ENCODE data around the gene GPR4.
A peak's percentile ranks its signal among the peaks of the same experiment; 100 is the strongest.
"Not testable (repeated sequence)": the region's sequence is repeated elsewhere in the genome, so short reads cannot be mapped to it uniquely, and the experiment has no call there.

The GPR4 gene

DNA sequence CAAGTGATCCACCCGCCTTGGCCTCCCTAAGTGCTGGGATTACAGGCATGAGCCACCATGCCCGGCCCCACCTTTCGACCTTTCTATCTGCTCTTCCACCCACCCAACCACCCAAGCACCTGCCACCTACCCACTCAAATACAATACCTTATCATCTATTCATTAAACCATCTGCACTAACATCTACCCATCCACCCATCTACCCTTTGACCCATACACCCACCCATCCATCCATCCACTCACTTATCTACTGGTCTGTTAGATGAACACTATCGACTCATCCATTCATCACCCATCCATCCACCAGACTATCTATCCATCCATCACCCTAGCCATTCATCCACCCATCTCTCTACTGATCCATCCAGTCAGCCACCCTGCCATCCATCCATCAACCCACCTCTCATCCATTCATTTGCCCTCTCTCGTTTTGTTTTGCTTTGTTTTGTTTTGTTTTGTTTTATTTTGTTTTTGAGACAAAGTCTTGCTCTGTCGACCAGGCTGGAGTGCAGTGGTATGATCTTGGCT lies 20.0 kb upstream of the GPR4 start:
- no peak for DNase-seq (ENCODE audit: low spot score)

- DNase-seq (ENCODE audit: low spot score): no peak
Measured at GRCh38 chr19:45621389-45621788, 19.4 kb upstream of the GPR4 start.

- no peak for DNase-seq (ENCODE audit: low spot score)
Measured at GRCh38 chr19:45616704-45617017, 14.6 kb upstream of the GPR4 start.

DNA sequence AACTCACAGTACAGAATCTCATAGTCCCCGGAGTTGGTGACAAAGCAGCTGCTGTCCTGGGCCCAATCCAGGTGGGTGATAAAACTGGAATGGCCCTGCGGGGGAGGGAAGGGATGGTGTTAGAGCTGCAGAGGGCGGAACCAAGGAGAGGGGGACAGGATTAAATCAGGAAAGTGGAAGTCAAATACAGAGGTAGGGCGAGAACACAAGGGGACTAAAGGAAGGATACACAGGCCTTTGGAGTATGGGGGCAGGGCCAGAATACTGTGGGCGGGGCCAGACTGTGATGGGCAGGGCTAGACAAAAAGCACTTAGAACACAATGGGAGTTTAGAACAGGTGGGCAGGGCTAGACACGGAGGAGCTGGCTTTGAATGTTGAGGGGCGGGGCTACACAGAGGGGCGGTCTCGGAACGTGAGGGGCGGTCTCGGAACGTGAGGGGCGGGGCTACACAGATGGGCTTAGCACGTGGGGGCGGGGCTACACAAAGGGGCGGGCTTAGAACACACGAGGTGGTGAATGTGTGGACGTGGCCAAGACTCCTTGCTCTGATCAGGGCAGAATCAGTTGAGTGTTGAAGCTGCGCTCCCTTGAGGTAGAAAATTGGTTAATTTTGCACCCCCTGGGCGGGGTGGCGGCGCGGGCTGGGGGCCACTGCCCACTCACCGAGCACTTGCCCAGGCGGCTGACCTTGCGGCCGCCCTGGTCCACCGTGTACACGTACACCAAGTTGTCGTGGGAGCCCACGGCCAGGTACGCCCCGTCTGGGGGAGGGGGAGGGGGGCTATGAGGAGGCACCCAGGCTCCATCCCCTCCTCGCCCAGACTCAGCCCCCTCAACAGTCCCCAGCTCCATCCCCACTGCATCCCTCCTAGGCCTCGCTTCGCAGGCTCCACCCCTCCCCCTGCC lies 14.0 kb upstream of the GPR4 start:
- peak; percentile 84 for DNase-seq (ENCODE audit: low spot score)

DNA sequence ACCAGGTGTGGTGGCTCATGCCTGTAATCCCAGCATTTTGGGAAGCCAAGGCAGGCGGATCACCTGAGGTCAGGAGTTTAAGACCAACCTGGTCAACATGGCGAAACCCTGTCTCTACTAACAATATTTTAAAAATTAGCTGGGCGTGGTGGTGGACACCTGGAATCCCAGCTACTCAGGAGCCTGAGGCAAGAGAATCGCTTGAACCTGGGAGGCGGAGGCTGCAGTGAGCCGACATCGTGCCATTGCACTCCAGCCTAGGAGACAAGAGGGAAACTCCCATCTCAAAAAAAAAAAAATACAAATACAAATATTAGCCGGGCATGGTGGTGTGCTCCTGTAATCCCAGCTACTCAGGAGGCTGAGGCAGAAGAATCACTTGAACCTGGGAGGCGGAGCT lies 13.0 kb upstream of the GPR4 start:
- not testable (repeated sequence) for DNase-seq (ENCODE audit: low spot score)

- DNase-seq (ENCODE audit: low spot score): no peak
Measured at GRCh38 chr19:45613926-45614725, 12.1 kb upstream of the GPR4 start.

DNA sequence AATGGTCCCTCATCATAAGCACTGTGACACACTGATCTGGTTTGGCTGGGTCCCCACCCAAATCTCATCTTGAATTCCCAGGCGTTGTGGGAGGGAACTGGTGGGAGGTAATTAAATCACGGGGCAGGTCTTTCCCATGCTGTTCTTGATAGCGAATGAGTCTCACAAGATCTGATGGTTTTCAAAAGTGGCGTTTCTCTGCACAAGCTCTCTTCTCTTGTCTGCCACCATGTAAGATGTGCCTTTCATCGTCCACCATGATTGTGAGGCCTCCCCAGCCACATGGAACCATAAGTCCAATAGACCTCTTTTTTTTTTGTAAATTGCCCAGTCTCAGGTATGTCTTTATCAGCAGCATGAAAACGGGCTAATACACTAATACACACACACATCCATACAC lies 6.9 kb upstream of the GPR4 start:
- no peak for DNase-seq (ENCODE audit: low spot score)

DNA sequence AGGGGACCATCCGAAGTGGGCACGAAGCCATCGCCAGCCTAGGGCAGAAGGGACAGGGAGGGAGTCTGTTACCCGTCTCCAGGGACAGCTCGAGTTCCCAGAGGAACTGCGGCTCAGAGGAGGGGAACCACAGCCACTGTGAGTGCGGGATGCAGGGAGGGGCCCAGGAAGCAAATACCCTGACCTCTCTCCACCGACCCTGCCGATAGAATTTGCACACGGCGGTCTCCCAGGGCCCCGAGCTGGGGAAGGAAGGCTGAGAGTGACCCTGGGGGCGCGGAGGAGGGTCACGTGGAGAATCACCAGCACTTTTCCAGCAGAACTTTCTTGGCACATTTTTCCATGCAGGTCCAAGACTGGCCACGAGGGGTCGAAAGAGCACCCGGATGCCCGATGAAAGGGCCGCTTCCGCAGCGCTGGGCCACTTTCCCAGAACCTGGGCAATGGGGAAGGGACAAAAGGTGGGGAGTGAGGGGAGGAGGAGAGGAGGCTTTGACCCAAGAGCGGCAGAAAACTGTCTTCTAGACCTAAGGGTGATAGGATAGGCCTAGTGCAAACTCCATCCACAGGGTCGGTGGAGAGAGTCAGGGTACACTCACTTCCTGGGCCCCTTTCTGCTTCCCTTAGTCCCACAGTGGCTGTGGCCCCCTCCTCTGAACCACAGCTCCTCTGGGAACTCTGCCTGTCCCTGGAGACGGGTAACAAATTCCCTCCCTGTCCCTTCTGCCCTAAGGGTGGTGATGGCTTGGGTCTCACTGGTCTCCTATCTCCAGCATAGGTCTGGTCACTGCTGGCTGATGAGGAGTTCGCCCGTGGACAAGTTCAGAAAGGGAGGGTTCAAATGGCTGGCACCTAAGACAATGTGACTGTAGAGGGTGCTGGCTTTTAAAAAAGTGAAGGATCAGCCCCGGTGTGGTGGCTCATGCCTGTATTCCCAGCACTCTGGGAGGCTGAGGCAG lies 5.3 kb upstream of the GPR4 start:
- DNase-seq (ENCODE audit: low spot score): peak; percentile 72

GRCh38 chr19:45601115-45601514 lies 897 bp downstream of the GPR4 start:
- DNase-seq (ENCODE audit: low spot score): no peak

GRCh38 chr19:45600340-45600885 lies 1.6 kb downstream of the GPR4 start:
- DNase-seq (ENCODE audit: low spot score): no peak

GRCh38 chr19:45599286-45599685 lies 2.7 kb downstream of the GPR4 start:
- no peak for DNase-seq (ENCODE audit: low spot score)

DNA sequence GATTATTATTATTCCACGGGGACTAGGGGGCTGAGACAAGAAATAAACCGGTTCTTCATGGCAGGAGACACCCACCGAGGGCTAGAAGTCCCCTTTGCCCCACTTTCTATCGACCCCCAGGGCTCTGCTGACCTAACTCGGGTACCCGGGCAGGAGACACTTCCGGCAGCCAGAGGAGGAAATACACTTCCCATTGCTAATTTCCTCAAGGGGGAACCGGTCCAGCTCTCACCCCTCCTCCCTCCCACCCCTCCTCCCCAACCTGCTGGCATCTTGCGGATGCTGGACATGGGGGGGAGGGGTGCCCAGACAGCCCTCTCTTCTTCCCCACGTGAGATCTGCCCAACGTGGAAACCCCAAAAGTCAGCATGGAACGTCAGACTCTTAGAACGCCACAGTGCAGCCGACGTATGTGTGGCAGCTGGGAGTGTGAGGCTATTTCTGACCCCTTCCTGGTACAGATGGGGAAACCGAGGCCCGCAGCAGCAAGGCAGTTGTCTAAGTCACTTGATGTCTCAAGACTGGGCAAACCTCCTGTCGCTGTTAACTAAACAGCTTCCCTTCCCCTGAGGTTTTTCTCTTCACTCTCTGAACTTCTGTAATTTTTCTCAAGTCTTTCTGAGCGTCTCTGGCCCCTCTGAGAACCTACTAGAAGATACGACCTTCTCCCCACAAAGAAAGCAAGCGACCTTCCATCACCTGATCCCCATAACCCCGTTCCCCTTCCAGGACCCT lies 3.6 kb downstream of the GPR4 start:
- no peak for DNase-seq (ENCODE audit: low spot score)

- no peak for DNase-seq (ENCODE audit: low spot score)
Measured at GRCh38 chr19:45597425-45598111, 4.4 kb downstream of the GPR4 start.

GRCh38 chr19:45595814-45596213 lies 6.2 kb downstream of the GPR4 start:
- no peak for DNase-seq (ENCODE audit: low spot score)

DNA sequence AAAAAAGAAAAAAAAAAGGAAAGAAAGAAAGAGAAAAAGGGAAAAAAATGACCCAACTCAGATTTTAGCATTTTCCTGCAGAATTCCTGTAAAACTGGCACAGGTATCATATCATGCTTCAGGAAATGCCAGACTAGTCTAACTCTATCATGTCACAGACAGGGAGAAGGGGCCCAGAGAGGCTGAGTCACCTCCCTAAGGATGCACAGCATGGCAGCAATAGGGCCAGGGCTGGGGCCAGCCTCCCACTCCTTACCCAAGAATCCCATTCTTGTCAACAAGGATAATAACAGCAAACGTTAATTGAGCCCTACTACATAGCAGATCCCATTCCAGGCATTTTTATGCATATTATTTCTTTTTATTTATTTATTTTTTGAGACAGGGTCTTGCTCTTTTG lies 8.5 kb downstream of the GPR4 start:
- no peak for DNase-seq (ENCODE audit: low spot score)

DNA sequence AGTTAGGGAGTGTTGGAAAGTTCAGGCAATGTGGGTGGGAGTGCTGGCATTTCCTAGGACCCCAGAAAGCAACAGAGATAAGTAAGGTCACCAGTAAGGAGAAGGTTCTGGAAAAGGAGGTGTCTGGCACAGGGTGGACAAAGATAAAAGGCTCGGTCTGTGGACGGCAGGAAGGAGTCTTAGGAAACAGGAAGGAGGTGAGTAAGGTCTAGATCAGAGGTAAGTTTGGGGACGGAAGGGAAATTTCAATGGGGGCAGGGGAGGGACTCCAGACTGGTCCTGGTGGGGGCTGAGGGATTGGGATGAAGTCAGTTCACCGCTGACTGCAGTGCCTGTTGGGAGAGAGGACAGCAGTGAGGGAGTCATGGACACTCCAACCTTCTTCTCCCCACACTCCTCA lies 9.6 kb downstream of the GPR4 start:
- DNase-seq (ENCODE audit: low spot score): no peak

DNA sequence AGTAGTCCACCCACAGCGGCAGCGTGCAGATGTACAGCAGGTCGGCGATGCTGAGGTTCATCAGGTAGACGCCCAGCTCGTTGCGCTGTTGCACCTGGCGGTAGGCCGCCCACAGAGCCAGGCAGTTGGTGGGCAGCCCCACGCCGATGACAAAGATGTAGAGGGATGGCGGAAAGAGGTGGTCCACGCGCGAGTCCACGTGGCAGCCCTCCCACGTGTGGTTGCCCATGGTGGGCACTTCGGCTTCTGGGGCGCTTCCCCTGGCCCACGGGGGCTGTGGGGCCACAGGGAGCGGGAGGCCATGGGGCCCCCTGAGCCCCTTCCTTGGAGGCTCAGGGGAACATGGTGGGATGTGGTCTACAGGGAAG lies 10.4 kb downstream of the GPR4 start:
- DNase-seq (ENCODE audit: low spot score): no peak

- no peak for DNase-seq (ENCODE audit: low spot score)
Measured at GRCh38 chr19:45591004-45591637, 10.9 kb downstream of the GPR4 start.

- no peak for DNase-seq (ENCODE audit: low spot score)
Measured at GRCh38 chr19:45590300-45591003, 11.6 kb downstream of the GPR4 start.

All from cerebellar cortex (tissue), 1 donor.